Measurements from ENCODE around the gene ZBTB49. TPM values are rescaled to one million over a fixed set of nuclear protein-coding genes. Genes with fewer than 3 reads are reported as not detected.

ZBTB49 gene
- total RNA-seq, 1 experiment from 2014 or later = 5.6 TPM

DNA sequence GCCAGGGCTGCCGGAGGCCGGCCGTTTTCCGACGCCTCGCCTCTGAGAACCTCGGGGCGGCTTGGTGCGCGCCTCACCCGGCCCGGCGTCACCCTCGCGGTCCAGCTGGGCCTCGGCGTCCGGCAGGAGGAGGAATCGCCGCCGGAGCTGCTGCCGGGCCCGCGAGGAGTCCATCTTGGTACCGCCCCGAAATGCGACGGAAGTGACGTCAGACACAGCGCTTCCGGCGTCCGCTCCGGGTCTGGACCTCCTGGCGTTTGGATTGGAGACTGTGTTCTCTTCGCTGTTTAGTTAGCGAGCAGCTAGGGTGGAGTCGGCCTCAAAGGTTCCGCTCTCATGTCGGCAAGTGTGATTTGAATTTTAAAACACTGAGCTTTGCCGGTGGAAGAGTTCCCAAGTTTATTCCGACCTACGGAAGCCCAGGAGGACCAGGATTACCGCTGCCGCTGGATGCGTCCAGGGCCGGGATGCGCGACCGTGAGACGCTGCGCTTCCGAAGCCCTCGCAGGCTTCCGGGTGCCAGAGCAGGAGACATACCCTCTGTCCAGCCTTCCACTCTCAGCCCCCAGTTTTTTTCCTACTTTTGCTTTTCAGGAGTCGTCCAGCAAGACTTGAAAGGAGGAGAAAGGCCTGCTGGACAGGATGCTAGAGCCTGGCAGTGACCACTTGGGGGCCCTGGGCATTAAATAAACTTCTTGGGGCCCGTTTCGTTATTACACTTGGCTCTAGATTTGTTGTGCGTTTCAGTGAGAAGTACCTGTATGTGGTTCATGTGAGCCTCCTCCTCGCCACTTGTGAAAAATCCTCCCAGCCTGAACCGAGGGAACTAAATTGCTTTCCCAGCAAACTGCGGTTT is 41.8 kb upstream of the ZBTB49 start, which contains the start of gene TMEM128 (continued):
- TF ChIP-seq, protein P1, sequence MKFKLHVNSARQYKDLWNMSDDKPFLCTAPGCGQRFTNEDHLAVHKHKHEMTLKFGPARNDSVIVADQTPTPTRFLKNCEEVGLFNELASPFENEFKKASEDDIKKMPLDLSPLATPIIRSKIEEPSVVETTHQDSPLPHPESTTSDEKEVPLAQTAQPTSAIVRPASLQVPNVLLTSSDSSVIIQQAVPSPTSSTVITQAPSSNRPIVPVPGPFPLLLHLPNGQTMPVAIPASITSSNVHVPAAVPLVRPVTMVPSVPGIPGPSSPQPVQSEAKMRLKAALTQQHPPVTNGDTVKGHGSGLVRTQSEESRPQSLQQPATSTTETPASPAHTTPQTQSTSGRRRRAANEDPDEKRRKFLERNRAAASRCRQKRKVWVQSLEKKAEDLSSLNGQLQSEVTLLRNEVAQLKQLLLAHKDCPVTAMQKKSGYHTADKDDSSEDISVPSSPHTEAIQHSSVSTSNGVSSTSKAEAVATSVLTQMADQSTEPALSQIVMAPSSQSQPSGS (CRISPR knock-in tag; IDR thresholded peaks at IDR 0.05; ENCODE audit: borderline replicate concordance, low read depth) = peak; percentile 53; the same call in 1 of the 2 replicates
- TF ChIP-seq KAT7 (CRISPR knock-in tag; IDR thresholded peaks at IDR 0.05; ENCODE audit: borderline replicate concordance) = 0 out of 2 replicates have a peak, but pooled peaks have one; percentile 79
- TF ChIP-seq HMGA2 (CRISPR knock-in tag; IDR thresholded peaks at IDR 0.05) = no peak
- TF ChIP-seq, protein P2, sequence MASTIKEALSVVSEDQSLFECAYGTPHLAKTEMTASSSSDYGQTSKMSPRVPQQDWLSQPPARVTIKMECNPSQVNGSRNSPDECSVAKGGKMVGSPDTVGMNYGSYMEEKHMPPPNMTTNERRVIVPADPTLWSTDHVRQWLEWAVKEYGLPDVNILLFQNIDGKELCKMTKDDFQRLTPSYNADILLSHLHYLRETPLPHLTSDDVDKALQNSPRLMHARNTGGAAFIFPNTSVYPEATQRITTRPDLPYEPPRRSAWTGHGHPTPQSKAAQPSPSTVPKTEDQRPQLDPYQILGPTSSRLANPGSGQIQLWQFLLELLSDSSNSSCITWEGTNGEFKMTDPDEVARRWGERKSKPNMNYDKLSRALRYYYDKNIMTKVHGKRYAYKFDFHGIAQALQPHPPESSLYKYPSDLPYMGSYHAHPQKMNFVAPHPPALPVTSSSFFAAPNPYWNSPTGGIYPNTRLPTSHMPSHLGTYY (CRISPR knock-in tag; IDR thresholded peaks at IDR 0.05) = no peak
- no peak for TF ChIP-seq ATF3 (CRISPR knock-in tag; conservative IDR thresholded peaks at IDR 0.05)
- no peak for TF ChIP-seq ETV6 (CRISPR knock-in tag; IDR thresholded peaks at IDR 0.05)
- TF ChIP-seq ESRRA (CRISPR knock-in tag; IDR thresholded peaks at IDR 0.05; ENCODE audit: borderline replicate concordance) = no peak; the same call in 1 of the 2 replicates
- TF ChIP-seq JUN (CRISPR knock-in tag; IDR thresholded peaks at IDR 0.05) = no peak
- TF ChIP-seq, protein P3, sequence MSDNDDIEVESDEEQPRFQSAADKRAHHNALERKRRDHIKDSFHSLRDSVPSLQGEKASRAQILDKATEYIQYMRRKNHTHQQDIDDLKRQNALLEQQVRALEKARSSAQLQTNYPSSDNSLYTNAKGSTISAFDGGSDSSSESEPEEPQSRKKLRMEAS (CRISPR knock-in tag; IDR thresholded peaks at IDR 0.05) = peak; percentile 53; the same call in 1 of the 2 replicates
- no peak for TF ChIP-seq FOXP4 (CRISPR knock-in tag; IDR thresholded peaks at IDR 0.05)
- TF ChIP-seq, protein P4, sequence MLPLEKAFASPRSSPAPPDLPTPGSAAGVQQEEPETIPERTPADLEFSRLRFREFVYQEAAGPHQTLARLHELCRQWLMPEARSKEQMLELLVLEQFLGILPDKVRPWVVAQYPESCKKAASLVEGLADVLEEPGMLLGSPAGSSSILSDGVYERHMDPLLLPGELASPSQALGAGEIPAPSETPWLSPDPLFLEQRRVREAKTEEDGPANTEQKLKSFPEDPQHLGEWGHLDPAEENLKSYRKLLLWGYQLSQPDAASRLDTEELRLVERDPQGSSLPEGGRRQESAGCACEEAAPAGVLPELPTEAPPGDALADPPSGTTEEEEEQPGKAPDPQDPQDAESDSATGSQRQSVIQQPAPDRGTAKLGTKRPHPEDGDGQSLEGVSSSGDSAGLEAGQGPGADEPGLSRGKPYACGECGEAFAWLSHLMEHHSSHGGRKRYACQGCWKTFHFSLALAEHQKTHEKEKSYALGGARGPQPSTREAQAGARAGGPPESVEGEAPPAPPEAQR (CRISPR knock-in tag; IDR thresholded peaks at IDR 0.05) = no peak
- TF ChIP-seq CTCF (IDR thresholded peaks at IDR 0.05) = no peak
- no peak for TF ChIP-seq ZNF138 (CRISPR knock-in tag; conservative IDR thresholded peaks at IDR 0.05)
- TF ChIP-seq ZNF396 (CRISPR knock-in tag; IDR thresholded peaks at IDR 0.05; ENCODE audit: borderline replicate concordance) = no peak
- TF ChIP-seq, protein P5, sequence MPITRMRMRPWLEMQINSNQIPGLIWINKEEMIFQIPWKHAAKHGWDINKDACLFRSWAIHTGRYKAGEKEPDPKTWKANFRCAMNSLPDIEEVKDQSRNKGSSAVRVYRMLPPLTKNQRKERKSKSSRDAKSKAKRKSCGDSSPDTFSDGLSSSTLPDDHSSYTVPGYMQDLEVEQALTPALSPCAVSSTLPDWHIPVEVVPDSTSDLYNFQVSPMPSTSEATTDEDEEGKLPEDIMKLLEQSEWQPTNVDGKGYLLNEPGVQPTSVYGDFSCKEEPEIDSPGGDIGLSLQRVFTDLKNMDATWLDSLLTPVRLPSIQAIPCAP (CRISPR knock-in tag; IDR thresholded peaks at IDR 0.05) = no peak; the same call in 1 of the 2 replicates
- peak; percentile 77 for TF ChIP-seq FOXP1 (CRISPR knock-in tag; IDR thresholded peaks at IDR 0.05; ENCODE audit: borderline replicate concordance)
- no peak for TF ChIP-seq PRRX2 (CRISPR knock-in tag; IDR thresholded peaks at IDR 0.05)
- no peak for TF ChIP-seq NR3C1 (CRISPR knock-in tag; conservative IDR thresholded peaks at IDR 0.05; ENCODE audit: low read depth)
- peak; percentile 90 for TF ChIP-seq GABPB1 (CRISPR knock-in tag; IDR thresholded peaks at IDR 0.05)
- no peak for TF ChIP-seq ELF4 (CRISPR knock-in tag; IDR thresholded peaks at IDR 0.05; ENCODE audit: low read depth)
- no peak for TF ChIP-seq NFATC4 (CRISPR knock-in tag; IDR thresholded peaks at IDR 0.05)
- no peak for TF ChIP-seq GTF2I (CRISPR knock-in tag; conservative IDR thresholded peaks at IDR 0.05)
- TF ChIP-seq TEAD4 (CRISPR knock-in tag; IDR thresholded peaks at IDR 0.05) = no peak
- TF ChIP-seq IRF2 (CRISPR knock-in tag; IDR thresholded peaks at IDR 0.05; ENCODE audit: borderline replicate concordance, low read depth) = no peak
- 0 out of 2 replicates have a peak, but pooled peaks have one; percentile 51 for TF ChIP-seq NFE2L1 (CRISPR knock-in tag; IDR thresholded peaks at IDR 0.05)
- TF ChIP-seq ZNF121 (CRISPR knock-in tag; IDR thresholded peaks at IDR 0.05) = no peak
- no peak for TF ChIP-seq GRHL2 (CRISPR knock-in tag; IDR thresholded peaks at IDR 0.05; ENCODE audit: insufficient replicate concordance, severe bottlenecking)
- TF ChIP-seq ATF6 (CRISPR knock-in tag; IDR thresholded peaks at IDR 0.05) = no peak
